ENCODE data around the gene ERCC6L. TPM values are rescaled to one million over a fixed set of nuclear protein-coding genes. Genes with fewer than 3 reads are reported as not detected.

Gene ERCC6L
- total RNA-seq, 4 donors from 2014 or later = 0.06 to 0.13 TPM; not detected in 2

DNA sequence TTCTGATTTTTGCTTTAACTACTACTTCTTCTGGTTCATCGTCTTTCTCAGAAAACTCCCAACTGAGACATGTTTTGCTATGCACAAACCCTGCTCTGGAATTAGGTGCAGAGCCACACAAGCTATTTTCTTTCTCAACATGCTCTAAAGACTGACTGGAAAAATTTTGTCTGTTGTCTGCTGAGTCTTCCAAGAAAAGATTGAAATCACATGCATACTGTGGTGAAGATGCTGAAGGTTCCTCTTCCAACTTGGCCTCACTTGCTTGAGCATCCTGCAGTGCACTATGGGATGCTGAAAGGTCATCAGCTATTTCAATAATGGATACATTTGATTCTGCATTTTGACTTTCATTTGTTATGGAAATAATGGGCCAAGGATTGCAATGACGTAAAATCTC, 33.1 kb downstream of the ERCC6L start:
- Histone ChIP-seq H3K4me3 (no peak overlapping the region), H3K36me3 (peaks cover 0 to 8% (median 0%) of the 10 kb centered on the region in 4 donors), H3K4me1 (no peaks in the 10 kb centered on the region), H3K9me3 (no peaks in the 10 kb centered on the region), H3K27ac (replicated peaks in 1 of 4) (no peak overlapping the region), H3K27me3 (no peaks in the 10 kb centered on the region)
- intact Hi-C loops (cut with DNase I) = no loop called here
- 87% methylated on average over 2 of the region's 2 CpGs for WGBS
- DNase-seq (ENCODE audit: extremely low spot score) = no peak
- TF ChIP-seq EP300 (IDR thresholded peaks at IDR 0.05) = no peak
- TF ChIP-seq POLR2A (IDR thresholded peaks at IDR 0.05; ENCODE audit: low read depth) = no peak
- no peak for TF ChIP-seq POLR2AphosphoS5 (IDR thresholded peaks at IDR 0.05)
- TF ChIP-seq, protein P1, sequence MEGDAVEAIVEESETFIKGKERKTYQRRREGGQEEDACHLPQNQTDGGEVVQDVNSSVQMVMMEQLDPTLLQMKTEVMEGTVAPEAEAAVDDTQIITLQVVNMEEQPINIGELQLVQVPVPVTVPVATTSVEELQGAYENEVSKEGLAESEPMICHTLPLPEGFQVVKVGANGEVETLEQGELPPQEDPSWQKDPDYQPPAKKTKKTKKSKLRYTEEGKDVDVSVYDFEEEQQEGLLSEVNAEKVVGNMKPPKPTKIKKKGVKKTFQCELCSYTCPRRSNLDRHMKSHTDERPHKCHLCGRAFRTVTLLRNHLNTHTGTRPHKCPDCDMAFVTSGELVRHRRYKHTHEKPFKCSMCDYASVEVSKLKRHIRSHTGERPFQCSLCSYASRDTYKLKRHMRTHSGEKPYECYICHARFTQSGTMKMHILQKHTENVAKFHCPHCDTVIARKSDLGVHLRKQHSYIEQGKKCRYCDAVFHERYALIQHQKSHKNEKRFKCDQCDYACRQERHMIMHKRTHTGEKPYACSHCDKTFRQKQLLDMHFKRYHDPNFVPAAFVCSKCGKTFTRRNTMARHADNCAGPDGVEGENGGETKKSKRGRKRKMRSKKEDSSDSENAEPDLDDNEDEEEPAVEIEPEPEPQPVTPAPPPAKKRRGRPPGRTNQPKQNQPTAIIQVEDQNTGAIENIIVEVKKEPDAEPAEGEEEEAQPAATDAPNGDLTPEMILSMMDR (IDR thresholded peaks at IDR 0.05) = no peak

DNA sequence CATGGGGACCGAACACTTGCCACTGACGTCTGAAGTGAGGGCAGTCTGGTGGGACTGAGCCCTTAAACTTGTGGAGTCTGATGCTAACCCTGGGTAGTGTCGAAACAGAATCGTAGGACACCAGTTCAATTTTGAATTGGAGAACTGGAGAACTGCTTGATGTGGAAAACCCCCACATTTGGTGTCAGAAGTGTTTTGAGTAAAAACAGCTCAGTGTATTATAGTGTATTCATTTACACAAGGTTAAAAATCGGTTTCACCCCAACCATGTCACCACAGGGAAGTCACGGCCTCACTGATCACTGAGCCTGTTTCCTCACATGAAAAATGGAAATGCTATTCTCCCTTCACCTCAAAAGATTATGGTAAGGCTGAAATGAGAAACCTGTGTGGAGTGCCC, 35.4 kb downstream of the ERCC6L start:
- Histone ChIP-seq H3K4me3 (no peak overlapping the region), H3K9me3 (no peaks in the 10 kb centered on the region), H3K36me3 (peaks cover 0 to 19% (median 7%) of the 10 kb centered on the region in 4 donors), H3K4me1 (no peaks in the 10 kb centered on the region), H3K27me3 (no peaks in the 10 kb centered on the region), H3K27ac (replicated peaks in 1 of 4) (no peak overlapping the region)
- intact Hi-C loops (cut with DNase I) = no loop called here
- DNase-seq (ENCODE audit: extremely low spot score) = no peak
- 74% methylated on average over 6 of the region's 6 CpGs for WGBS
- TF ChIP-seq POLR2A (IDR thresholded peaks at IDR 0.05; ENCODE audit: low read depth) (no peak), EP300 (IDR thresholded peaks at IDR 0.05) (no peak), POLR2AphosphoS5 (IDR thresholded peaks at IDR 0.05) (no peak)
- TF ChIP-seq, protein P1 (IDR thresholded peaks at IDR 0.05) = no peak

DNA sequence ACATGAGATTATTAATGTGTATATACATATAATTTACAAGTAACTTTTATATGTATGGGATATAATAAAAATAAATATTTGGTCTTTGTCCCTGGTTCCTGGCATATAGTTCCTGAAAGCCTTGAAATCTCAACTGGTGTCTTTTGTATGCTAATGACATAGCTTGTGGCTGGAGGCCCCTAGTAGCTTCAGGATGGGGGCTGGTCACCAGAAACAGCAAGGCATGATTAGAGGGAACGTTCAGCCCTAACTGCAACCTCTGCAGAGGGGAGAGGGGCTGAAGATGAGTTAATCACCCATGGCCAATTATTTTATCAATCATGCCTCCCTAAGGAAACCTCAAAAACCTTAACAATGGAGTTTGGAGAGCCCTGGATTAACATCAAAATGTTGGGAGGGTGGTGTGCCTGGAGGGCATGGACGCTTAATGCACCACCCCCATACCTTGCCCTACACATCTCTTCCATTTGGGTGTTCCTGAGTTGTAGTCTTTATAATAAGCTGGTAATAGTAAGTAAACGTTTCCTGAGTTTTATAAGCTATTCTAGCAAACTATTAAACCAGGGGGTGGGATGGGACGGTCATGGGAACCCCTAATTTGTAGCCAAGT, 35.9 kb downstream of the ERCC6L start:
- Histone ChIP-seq H3K27ac (replicated peaks in 1 of 4) (no peak overlapping the region), H3K4me3 (no peak overlapping the region), H3K4me1 (no peaks in the 10 kb centered on the region), H3K27me3 (no peaks in the 10 kb centered on the region), H3K36me3 (peaks cover 0 to 24% (median 9%) of the 10 kb centered on the region in 4 donors), H3K9me3 (no peaks in the 10 kb centered on the region)
- TF ChIP-seq POLR2A (IDR thresholded peaks at IDR 0.05; ENCODE audit: low read depth) = no peak
- TF ChIP-seq POLR2AphosphoS5 (IDR thresholded peaks at IDR 0.05) = no peak
- TF ChIP-seq, protein P1 (IDR thresholded peaks at IDR 0.05) = no peak
- TF ChIP-seq EP300 (IDR thresholded peaks at IDR 0.05) = no peak
- DNase-seq (ENCODE audit: extremely low spot score) = no peak
- intact Hi-C loops (cut with DNase I) = no loop called here
- 60% methylated on average over 4 of the region's 4 CpGs for WGBS

DNA sequence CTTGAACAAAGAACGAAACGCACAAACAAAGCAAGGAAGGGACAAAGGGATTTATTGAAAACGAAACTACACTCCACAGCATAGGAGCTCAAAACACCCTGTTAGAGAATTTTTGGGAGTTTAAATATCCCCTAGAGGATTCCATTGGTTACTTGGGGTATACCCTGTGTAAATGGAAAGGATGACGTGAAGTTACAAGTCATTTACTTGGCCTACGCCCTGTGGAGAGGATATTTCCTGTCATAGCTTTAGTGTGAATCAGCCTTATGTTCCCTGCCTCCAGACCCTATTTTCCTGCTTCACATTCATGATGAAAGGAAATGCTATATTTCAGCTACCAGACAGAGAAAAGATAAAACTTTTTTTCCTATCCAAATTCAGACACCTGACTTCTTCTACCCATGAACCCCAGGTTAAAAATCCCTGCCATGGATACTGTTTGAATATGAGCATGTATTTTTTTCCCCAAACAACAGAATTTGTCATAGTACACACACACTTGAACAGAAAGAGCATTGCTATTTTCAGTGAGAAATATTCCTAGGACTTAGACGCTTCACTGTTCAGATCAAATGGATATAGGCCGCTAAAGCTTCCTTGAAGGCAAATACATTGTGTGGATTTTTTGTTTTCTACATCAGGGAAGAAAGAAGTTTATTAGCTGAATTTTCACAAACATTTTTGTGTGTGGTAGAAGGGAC, 36.8 kb downstream of the ERCC6L start:
- 78% methylated on average over 7 of the region's 7 CpGs for WGBS
- intact Hi-C loops (cut with DNase I) = no loop called here
- Histone ChIP-seq H3K4me1 (no peaks in the 10 kb centered on the region), H3K36me3 (peaks cover 0 to 33% (median 17%) of the 10 kb centered on the region in 4 donors), H3K27me3 (no peaks in the 10 kb centered on the region), H3K9me3 (no peaks in the 10 kb centered on the region), H3K4me3 (no peak overlapping the region), H3K27ac (replicated peaks in 1 of 4) (no peak overlapping the region)
- DNase-seq (ENCODE audit: extremely low spot score) = no peak
- TF ChIP-seq EP300 (IDR thresholded peaks at IDR 0.05) = no peak
- TF ChIP-seq, protein P1 (IDR thresholded peaks at IDR 0.05) = no peak
- TF ChIP-seq POLR2AphosphoS5 (IDR thresholded peaks at IDR 0.05) = no peak
- TF ChIP-seq POLR2A (IDR thresholded peaks at IDR 0.05; ENCODE audit: low read depth) = no peak
